ENCODE results near the gene IFNAR1. TPM values are rescaled to one million over a fixed set of nuclear protein-coding genes. Genes with fewer than 3 reads are reported as not detected.

Gene IFNAR1
- total RNA-seq, 1 experiment from 2014 or later, result 14.2 TPM

GRCh38 chr21:33334824-33335223, 10.1 kb downstream of the IFNAR1 start:
- no peaks in the 10 kb centered on the region for H4K20me1 ChIP-seq (ENCODE audit: control insufficient read depth, insufficient read depth, insufficient read length)
- H3K27me3 ChIP-seq (ENCODE audit: insufficient read depth, low read length), result no peaks in the 10 kb centered on the region
- H3K9ac ChIP-seq (ENCODE audit: extremely low read depth, insufficient read length, low read length), result no peak overlapping the region
- H3K9me3 Mint-ChIP-seq, result peaks cover 15 to 24% of the 10 kb centered on the region in 2 experiments
- H2AK5ac ChIP-seq (ENCODE audit: insufficient read length, low read length), result no peak overlapping the region
- H2AFZ ChIP-seq (ENCODE audit: low read length), result no peak overlapping the region
- no peak overlapping the region for H3K4me3 Mint-ChIP-seq
- H3K4me1 ChIP-seq (ENCODE audit: insufficient read depth, low read length), result no peaks in the 10 kb centered on the region
- H3K27ac ChIP-seq (ENCODE audit: insufficient read length, low read depth, low read length), result no peak overlapping the region
- H3K4ac ChIP-seq (ENCODE audit: low read depth, low read length), result no peak overlapping the region
- peaks cover 22 to 53% (median 26%) of the 10 kb centered on the region in 3 experiments for H3K36me3 Mint-ChIP-seq (ENCODE audit: insufficient read depth in 1 of 3, low read depth in 3 of 3)
- no peak overlapping the region for H3K27ac Mint-ChIP-seq
- no peak overlapping the region for H4K5ac ChIP-seq (ENCODE audit: insufficient read length, low read depth, low read length)
- peaks cover 5% of the 10 kb centered on the region for H3K79me1 ChIP-seq (ENCODE audit: insufficient read depth, low read depth, low read length, poor library complexity, severe bottlenecking)
- H2BK120ac ChIP-seq (ENCODE audit: low read depth, low read length, poor library complexity, severe bottlenecking), result no peak overlapping the region
- no peak for DNase-seq
- H3K27me3 Mint-ChIP-seq (ENCODE audit: low read depth), result no peaks in the 10 kb centered on the region
- H3T11ph ChIP-seq (ENCODE audit: low read length), result no peak overlapping the region
- H3K9me3 ChIP-seq (ENCODE audit: control insufficient read depth, low read depth, low read length), result no peaks in the 10 kb centered on the region
- no peak overlapping the region for H3K56ac ChIP-seq (ENCODE audit: insufficient read length, low read depth, low read length)
- TF ChIP-seq, protein P1, sequence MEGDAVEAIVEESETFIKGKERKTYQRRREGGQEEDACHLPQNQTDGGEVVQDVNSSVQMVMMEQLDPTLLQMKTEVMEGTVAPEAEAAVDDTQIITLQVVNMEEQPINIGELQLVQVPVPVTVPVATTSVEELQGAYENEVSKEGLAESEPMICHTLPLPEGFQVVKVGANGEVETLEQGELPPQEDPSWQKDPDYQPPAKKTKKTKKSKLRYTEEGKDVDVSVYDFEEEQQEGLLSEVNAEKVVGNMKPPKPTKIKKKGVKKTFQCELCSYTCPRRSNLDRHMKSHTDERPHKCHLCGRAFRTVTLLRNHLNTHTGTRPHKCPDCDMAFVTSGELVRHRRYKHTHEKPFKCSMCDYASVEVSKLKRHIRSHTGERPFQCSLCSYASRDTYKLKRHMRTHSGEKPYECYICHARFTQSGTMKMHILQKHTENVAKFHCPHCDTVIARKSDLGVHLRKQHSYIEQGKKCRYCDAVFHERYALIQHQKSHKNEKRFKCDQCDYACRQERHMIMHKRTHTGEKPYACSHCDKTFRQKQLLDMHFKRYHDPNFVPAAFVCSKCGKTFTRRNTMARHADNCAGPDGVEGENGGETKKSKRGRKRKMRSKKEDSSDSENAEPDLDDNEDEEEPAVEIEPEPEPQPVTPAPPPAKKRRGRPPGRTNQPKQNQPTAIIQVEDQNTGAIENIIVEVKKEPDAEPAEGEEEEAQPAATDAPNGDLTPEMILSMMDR (conservative IDR thresholded peaks at IDR 0.05), result no peak
- no peak overlapping the region for H3K23ac ChIP-seq (ENCODE audit: insufficient read length, low read depth, low read length)
- H2BK15ac ChIP-seq (ENCODE audit: low read depth, low read length), result no peak overlapping the region
- H4K8ac ChIP-seq (replicated peaks; ENCODE audit: insufficient read length, low read depth, low read length), result no peak overlapping the region
- H3K4me1 Mint-ChIP-seq, result no peaks in the 10 kb centered on the region
- no peak overlapping the region for H2BK5ac ChIP-seq (ENCODE audit: insufficient read length, low read length)
- no peak overlapping the region for H3K18ac ChIP-seq (ENCODE audit: insufficient read length, low read depth, low read length)
- no peak overlapping the region for H3K14ac ChIP-seq (ENCODE audit: insufficient read depth, low read length)
- H2BK12ac ChIP-seq (ENCODE audit: insufficient read length, low read depth, low read length), result no peak overlapping the region
- H3K23me2 ChIP-seq (ENCODE audit: insufficient read length, low read depth, low read length, poor library complexity, severe bottlenecking), result no peaks in the 10 kb centered on the region
- no peak overlapping the region for H2BK20ac ChIP-seq (ENCODE audit: low read depth, low read length, poor library complexity, severe bottlenecking)
- no peaks in the 10 kb centered on the region; the same call in 1 of the 2 replicates for H3K79me2 ChIP-seq (ENCODE audit: insufficient read depth, low read length)
- no peak overlapping the region for H4K91ac ChIP-seq (ENCODE audit: insufficient read length, low read depth, low read length)
- no CpG with 5 or more reads among the region's 2 CpGs for WGBS (ENCODE audit: extremely low coverage, insufficient read length, low lambda C conversion rate)
- H3K4me2 ChIP-seq (ENCODE audit: insufficient read depth, insufficient read length, low read length), result no peak overlapping the region
